HCT116 (cell line): ENCODE data around the gene LAMA4. TPM values are rescaled to one million over a fixed set of nuclear protein-coding genes. Genes with fewer than 3 reads are reported as not detected.

ENCODE experiments used
- ATAC-seq: fragments of 200-7000 bp; cut with Tn5 transposase; 2 replicates; pipeline ENCODE4 v1.9.1; 2020; ENCODE audit warnings: mild to moderate bottlenecking, moderate library complexity
- BruUV-seq: library from RNA; stranded (reverse); fragments of 400-500 nt; replicated peaks from 2 replicates; lab custom pipeline; 2021; lab: Mats Ljungman, UMichigan
- CTCF ChIA-PET: fragments of 300-600 bp; sonication (Branson Sonifier 250); formaldehyde crosslinking; loops from one replicate; lab custom pipeline; 2021; ENCODE audit warnings: antibody characterized with exemption; lab: Charles Lee
- POLR2A ChIA-PET: fragments of 300-600, 350-600 bp; sonication (Branson Sonifier 250); formaldehyde crosslinking; loops from one replicate; lab custom pipeline; 2021; ENCODE audit warnings: antibody characterized with exemption; lab: Charles Lee
- RAD21 ChIA-PET, 2 experiments: fragments of 300-600 bp; sonication (Branson Sonifier 250); formaldehyde crosslinking; loops; one replicate each; lab custom pipeline; 2023; ENCODE audit warnings: low total read pairs in 2 of 2; ENCODE audit not compliant: uncharacterized antibody in 2 of 2, unreplicated experiment in 2 of 2, low non-redundant PET in 1 of 2; lab: Charles Lee
- DNase-seq: peaks from one replicate; pipeline ENCODE4 v3.0.0-alpha.2; 2010; ENCODE audit warnings: low read depth, low spot score
- H2AFZ ChIP-seq: fragments of 200-600 bp; shearing (Covaris generic), sonication (generic); 2 replicates; pipeline ENCODE4 v1.6.1; 2017; ENCODE audit warnings: low read depth, mixed run types, mixed read lengths, antibody characterized with exemption, low read length; ENCODE audit not compliant: poor library complexity, severe bottlenecking
- H3K27ac ChIP-seq: 2 replicates; pipeline ENCODE4 v1.5.1; 2012; ENCODE audit warnings: low read depth, low read length
- H3K27me3 ChIP-seq: fragments of 200-600 bp; sonication (generic); 2 replicates; pipeline ENCODE4 v1.6.1; 2016; ENCODE audit warnings: mixed run types, low read length, mixed read lengths; ENCODE audit not compliant: insufficient read depth
- H3K36me3 ChIP-seq, 2 experiments: fragments of 200-500 bp in 1 of 2; fragments of 200-600 bp in 1 of 2; sonication (Bioruptor generic) in 1 of 2; sonication (generic) in 1 of 2; 2 replicates each; pipeline versions ENCODE4 v1.5.1 to v1.6.1; 2014 to 2016; ENCODE audit warnings: low read length in 2 of 2, inconsistent platforms in 1 of 2, mixed read lengths in 1 of 2, mixed run types in 1 of 2; ENCODE audit not compliant: insufficient read depth in 2 of 2, control insufficient read depth in 1 of 2
- H3K4me1 ChIP-seq, 2 experiments: fragments of 200-600 bp in 1 of 2; sonication (generic) in 1 of 2; 2 replicates each; pipeline versions ENCODE4 v1.5.1 to v1.6.1; 2012 to 2017; ENCODE audit warnings: low read length in 2 of 2, inconsistent platforms in 1 of 2, mild to moderate bottlenecking in 1 of 2, mixed read lengths in 1 of 2, mixed run types in 1 of 2, moderate library complexity in 1 of 2; ENCODE audit not compliant: insufficient read depth in 2 of 2, control insufficient read depth in 1 of 2
- H3K4me2 ChIP-seq: fragments of 200-600 bp; sonication (generic); 2 replicates; pipeline ENCODE4 v1.6.1; 2017; ENCODE audit warnings: mixed run types, low read length, mixed read lengths
- H3K4me3 ChIP-seq, 2 experiments: fragments of 200-600 bp in 1 of 2; sonication (generic) in 1 of 2; replicated peaks in 1 of 2; 2 replicates each; pipeline ENCODE4 v1.5.1; 2011 to 2016; ENCODE audit warnings: low read length in 2 of 2, control low read depth in 1 of 2, low read depth in 1 of 2, mild to moderate bottlenecking in 1 of 2, mixed read lengths in 1 of 2, mixed run types in 1 of 2
- H3K79me2 ChIP-seq: fragments of 200-600 bp; sonication (generic); 2 replicates; pipeline ENCODE4 v1.6.1; 2017; ENCODE audit warnings: mild to moderate bottlenecking, mixed run types, low read length, moderate library complexity, mixed read lengths; ENCODE audit not compliant: insufficient read depth
- H3K9ac ChIP-seq: fragments of 200-600 bp; sonication (generic); 2 replicates; pipeline ENCODE4 v1.6.1; 2016; ENCODE audit warnings: low read length, mixed read lengths
- H3K9me2 ChIP-seq: fragments of 200-600 bp; sonication (generic), shearing (Covaris generic); 2 replicates; pipeline ENCODE4 v1.6.1; 2017; ENCODE audit warnings: mixed run types, mild to moderate bottlenecking, moderate library complexity; ENCODE audit not compliant: insufficient read depth
- H3K9me3 ChIP-seq, 2 experiments: fragments of 200-500 bp in 1 of 2; fragments of 200-600 bp in 1 of 2; sonication (Bioruptor generic) in 1 of 2; sonication (generic) in 1 of 2; 2 replicates each; pipeline ENCODE4 v1.6.1; 2014 to 2017; ENCODE audit warnings: low read length in 2 of 2, mixed read lengths in 2 of 2, inconsistent platforms in 1 of 2, low read depth in 1 of 2, mild to moderate bottlenecking in 1 of 2, mixed run types in 1 of 2, moderate library complexity in 1 of 2; ENCODE audit not compliant: control insufficient read depth in 1 of 2, insufficient read depth in 1 of 2
- H4K20me1 ChIP-seq: fragments of 200-600 bp; sonication (generic), shearing (Covaris generic); 2 replicates; pipeline ENCODE4 v1.6.1; 2017; ENCODE audit warnings: mixed run types, mild to moderate bottlenecking, moderate library complexity; ENCODE audit not compliant: insufficient read depth
- CEBPB ChIP-seq: IDR thresholded peaks from 2 replicates; pipeline ENCODE4 v1.6.1; 2012; ENCODE audit warnings: low read depth
- ELF1 ChIP-seq: IDR thresholded peaks from 2 replicates; pipeline ENCODE4 v1.6.1; 2012; ENCODE audit warnings: low read depth, borderline replicate concordance
- EZH2 ChIP-seq: fragments of 200-600 bp; sonication (generic); IDR thresholded peaks from 2 replicates; pipeline ENCODE4 v1.6.1; 2017; ENCODE audit warnings: antibody characterized with exemption, mixed run types
- EZH2phosphoT487 ChIP-seq: fragments of 200-600 bp; IDR thresholded peaks from 2 replicates; pipeline ENCODE4 v1.6.1; 2018; ENCODE audit warnings: antibody characterized with exemption, borderline replicate concordance
- FOSL1 ChIP-seq: IDR thresholded peaks from 2 replicates; pipeline ENCODE4 v1.6.1; 2012; ENCODE audit warnings: low read depth
- JUND ChIP-seq: IDR thresholded peaks from 2 replicates; pipeline ENCODE4 v1.6.1; 2012
- POLR2A ChIP-seq: IDR thresholded peaks from 2 replicates; pipeline ENCODE4 v1.7.0; 2011; ENCODE audit warnings: borderline replicate concordance; ENCODE audit not compliant: insufficient read depth, insufficient read length; ENCODE audit errors: extremely low read depth
- POLR2AphosphoS5 ChIP-seq: IDR thresholded peaks from 2 replicates; pipeline ENCODE4 v1.6.1; 2011; ENCODE audit warnings: mild to moderate bottlenecking, low read depth, low read length, moderate library complexity
- RAD21 ChIP-seq: IDR thresholded peaks from 2 replicates; pipeline ENCODE4 v1.6.1; 2012; ENCODE audit warnings: low read depth, mild to moderate bottlenecking
- SP1 ChIP-seq: IDR thresholded peaks from 2 replicates; pipeline ENCODE4 v1.6.1; 2012; ENCODE audit warnings: low read depth
- YY1 ChIP-seq: IDR thresholded peaks from 2 replicates; pipeline ENCODE4 v1.6.1; 2011; ENCODE audit warnings: low read length, low read depth, moderate library complexity, mild to moderate bottlenecking; ENCODE audit not compliant: insufficient replicate concordance; ENCODE audit errors: extremely low read depth
- ZBTB33 ChIP-seq: IDR thresholded peaks from 2 replicates; pipeline ENCODE4 v1.6.1; 2011; ENCODE audit warnings: mild to moderate bottlenecking, low read length, moderate library complexity; ENCODE audit not compliant: insufficient replicate concordance; ENCODE audit errors: extremely low read depth
- ZNF274 ChIP-seq: fragments of 200-500 bp; sonication (Bioruptor generic); IDR thresholded peaks from 2 replicates; pipeline ENCODE4 v1.6.1; 2014; ENCODE audit warnings: mild to moderate bottlenecking, low read depth, low read length, inconsistent platforms
- intact Hi-C: fragments of 100-400 bp; cut with micrococcal nuclease; formaldehyde crosslinking; loops from 2 replicates; pipeline ENCODE4 v1.10.0; 2022
- total RNA-seq: library from RNA; stranded (reverse); gene quantifications from one replicate; pipeline ENCODE4 v1.2.1, GENCODE V29; 2021; ENCODE audit not compliant: unreplicated experiment
- TF ChIP-seq, protein P1 (sequence below): IDR thresholded peaks from 2 replicates; pipeline ENCODE4 v1.6.1; 2012; ENCODE audit warnings: low read depth
- TF ChIP-seq, protein P2 (sequence below): IDR thresholded peaks from 2 replicates; pipeline ENCODE4 v1.6.1; 2012

LAMA4 gene
- total RNA-seq, 1 experiment from 2014 or later, result 2.2 TPM

DNA sequence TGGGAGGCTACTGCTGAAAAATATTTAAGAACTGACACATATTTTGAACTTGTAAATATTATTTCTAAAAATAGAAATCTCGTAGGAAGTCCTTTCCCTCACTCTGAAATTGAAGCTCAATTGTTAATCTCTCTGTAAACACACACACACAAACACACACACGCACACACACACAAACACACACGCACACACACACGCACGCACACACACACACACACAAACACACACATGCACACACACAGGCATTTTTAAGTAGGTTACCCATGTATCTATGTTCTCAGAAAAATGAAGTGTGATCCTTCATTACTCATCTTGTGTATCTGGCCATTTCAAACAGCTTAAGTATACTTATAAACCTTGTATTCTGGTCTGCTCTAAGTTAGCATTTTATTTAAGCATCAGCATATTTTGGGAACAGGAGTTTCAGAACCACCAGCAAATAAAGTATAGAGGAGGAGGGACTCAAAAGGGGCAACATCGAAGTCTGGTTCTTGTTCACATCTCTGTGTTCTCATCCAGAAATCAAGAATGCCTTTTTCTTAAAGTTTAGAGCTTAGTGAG is 188.9 kb downstream of the LAMA4 start:
- no peaks in the 10 kb centered on the region for H3K79me2 ChIP-seq
- no peak overlapping the region for H3K4me2 ChIP-seq
- intact Hi-C loops, result no loop called here
- H3K27me3 ChIP-seq, result no peaks in the 10 kb centered on the region
- no peak for DNase-seq
- TF ChIP-seq FOSL1 (no peak), CEBPB (no peak), POLR2A (no peak), EZH2 (no peak), ZNF274 (no peak), EZH2phosphoT487 (no peak), ELF1 (no peak), POLR2AphosphoS5 (no peak), RAD21 (no peak), YY1 (no peak), ZBTB33 (no peak), JUND (no peak), SP1 (no peak)
- TF ChIP-seq, protein P1, sequence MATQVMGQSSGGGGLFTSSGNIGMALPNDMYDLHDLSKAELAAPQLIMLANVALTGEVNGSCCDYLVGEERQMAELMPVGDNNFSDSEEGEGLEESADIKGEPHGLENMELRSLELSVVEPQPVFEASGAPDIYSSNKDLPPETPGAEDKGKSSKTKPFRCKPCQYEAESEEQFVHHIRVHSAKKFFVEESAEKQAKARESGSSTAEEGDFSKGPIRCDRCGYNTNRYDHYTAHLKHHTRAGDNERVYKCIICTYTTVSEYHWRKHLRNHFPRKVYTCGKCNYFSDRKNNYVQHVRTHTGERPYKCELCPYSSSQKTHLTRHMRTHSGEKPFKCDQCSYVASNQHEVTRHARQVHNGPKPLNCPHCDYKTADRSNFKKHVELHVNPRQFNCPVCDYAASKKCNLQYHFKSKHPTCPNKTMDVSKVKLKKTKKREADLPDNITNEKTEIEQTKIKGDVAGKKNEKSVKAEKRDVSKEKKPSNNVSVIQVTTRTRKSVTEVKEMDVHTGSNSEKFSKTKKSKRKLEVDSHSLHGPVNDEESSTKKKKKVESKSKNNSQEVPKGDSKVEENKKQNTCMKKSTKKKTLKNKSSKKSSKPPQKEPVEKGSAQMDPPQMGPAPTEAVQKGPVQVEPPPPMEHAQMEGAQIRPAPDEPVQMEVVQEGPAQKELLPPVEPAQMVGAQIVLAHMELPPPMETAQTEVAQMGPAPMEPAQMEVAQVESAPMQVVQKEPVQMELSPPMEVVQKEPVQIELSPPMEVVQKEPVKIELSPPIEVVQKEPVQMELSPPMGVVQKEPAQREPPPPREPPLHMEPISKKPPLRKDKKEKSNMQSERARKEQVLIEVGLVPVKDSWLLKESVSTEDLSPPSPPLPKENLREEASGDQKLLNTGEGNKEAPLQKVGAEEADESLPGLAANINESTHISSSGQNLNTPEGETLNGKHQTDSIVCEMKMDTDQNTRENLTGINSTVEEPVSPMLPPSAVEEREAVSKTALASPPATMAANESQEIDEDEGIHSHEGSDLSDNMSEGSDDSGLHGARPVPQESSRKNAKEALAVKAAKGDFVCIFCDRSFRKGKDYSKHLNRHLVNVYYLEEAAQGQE, result no peak
- TF ChIP-seq, protein P2, sequence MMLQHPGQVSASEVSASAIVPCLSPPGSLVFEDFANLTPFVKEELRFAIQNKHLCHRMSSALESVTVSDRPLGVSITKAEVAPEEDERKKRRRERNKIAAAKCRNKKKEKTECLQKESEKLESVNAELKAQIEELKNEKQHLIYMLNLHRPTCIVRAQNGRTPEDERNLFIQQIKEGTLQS, result no peak
- no TSS peak for BruUV-seq
- ChIA-PET CTCF (no interaction called here), RAD21 (no interaction called here), POLR2A (no interaction called here)
- no peak overlapping the region for H3K9ac ChIP-seq
- H3K27ac ChIP-seq, result no peak overlapping the region
- H3K4me3 ChIP-seq, result no peak overlapping the region
- ATAC-seq, result no peak
- H3K4me1 ChIP-seq, result no peaks in the 10 kb centered on the region
- peaks cover 0 to under 1% of the 10 kb centered on the region in 2 experiments; a peak in 1 of 4 replicates for H3K36me3 ChIP-seq
- H3K9me3 ChIP-seq, result no peaks in the 10 kb centered on the region
- no peaks in the 10 kb centered on the region for H3K9me2 ChIP-seq
- no peaks in the 10 kb centered on the region for H4K20me1 ChIP-seq
- H2AFZ ChIP-seq, result no peak overlapping the region
